ENCODE data around the gene NFASC. TPM values are rescaled to one million over a fixed set of nuclear protein-coding genes. Genes with fewer than 3 reads are reported as not detected.

Gene NFASC
- total and polyA plus RNA-seq, 9 of the 15 experiments (the other 6 are each of a cell fraction or from before 2014, with no cell fraction given) = 0.03 to 0.16 (median 0.06) TPM; not detected in 6

GRCh38 chr1:204971517-204972336 is 101.1 kb downstream of the NFASC start (continued):
- TF ChIP-seq PRDM10 (IDR thresholded peaks at IDR 0.05; ENCODE audit: partially characterized antibody) = no peak
- TF ChIP-seq WHSC1 (IDR thresholded peaks at IDR 0.05; ENCODE audit: low read length) = no peak
- TF ChIP-seq RBBP5 (IDR thresholded peaks at IDR 0.05; ENCODE audit: borderline replicate concordance, insufficient read depth, low read length, poor library complexity, severe bottlenecking) = no peak
- no peak for TF ChIP-seq RFX1 (IDR thresholded peaks at IDR 0.05)
- TF ChIP-seq RBM34 (IDR thresholded peaks at IDR 0.05; ENCODE audit: borderline replicate concordance, insufficient read depth, low read length) = no peak
- peak in 1 of 3 experiments; percentile 17; a peak in 1 of 6 replicates for TF ChIP-seq CTCF (IDR thresholded peaks at IDR 0.05 in 2 of 3, conservative IDR thresholded peaks at IDR 0.05 in 1 of 3; ENCODE audit: insufficient read depth in 2 of 3, low read depth in 1 of 3, low read length in 3 of 3)
- TF ChIP-seq, protein P1, sequence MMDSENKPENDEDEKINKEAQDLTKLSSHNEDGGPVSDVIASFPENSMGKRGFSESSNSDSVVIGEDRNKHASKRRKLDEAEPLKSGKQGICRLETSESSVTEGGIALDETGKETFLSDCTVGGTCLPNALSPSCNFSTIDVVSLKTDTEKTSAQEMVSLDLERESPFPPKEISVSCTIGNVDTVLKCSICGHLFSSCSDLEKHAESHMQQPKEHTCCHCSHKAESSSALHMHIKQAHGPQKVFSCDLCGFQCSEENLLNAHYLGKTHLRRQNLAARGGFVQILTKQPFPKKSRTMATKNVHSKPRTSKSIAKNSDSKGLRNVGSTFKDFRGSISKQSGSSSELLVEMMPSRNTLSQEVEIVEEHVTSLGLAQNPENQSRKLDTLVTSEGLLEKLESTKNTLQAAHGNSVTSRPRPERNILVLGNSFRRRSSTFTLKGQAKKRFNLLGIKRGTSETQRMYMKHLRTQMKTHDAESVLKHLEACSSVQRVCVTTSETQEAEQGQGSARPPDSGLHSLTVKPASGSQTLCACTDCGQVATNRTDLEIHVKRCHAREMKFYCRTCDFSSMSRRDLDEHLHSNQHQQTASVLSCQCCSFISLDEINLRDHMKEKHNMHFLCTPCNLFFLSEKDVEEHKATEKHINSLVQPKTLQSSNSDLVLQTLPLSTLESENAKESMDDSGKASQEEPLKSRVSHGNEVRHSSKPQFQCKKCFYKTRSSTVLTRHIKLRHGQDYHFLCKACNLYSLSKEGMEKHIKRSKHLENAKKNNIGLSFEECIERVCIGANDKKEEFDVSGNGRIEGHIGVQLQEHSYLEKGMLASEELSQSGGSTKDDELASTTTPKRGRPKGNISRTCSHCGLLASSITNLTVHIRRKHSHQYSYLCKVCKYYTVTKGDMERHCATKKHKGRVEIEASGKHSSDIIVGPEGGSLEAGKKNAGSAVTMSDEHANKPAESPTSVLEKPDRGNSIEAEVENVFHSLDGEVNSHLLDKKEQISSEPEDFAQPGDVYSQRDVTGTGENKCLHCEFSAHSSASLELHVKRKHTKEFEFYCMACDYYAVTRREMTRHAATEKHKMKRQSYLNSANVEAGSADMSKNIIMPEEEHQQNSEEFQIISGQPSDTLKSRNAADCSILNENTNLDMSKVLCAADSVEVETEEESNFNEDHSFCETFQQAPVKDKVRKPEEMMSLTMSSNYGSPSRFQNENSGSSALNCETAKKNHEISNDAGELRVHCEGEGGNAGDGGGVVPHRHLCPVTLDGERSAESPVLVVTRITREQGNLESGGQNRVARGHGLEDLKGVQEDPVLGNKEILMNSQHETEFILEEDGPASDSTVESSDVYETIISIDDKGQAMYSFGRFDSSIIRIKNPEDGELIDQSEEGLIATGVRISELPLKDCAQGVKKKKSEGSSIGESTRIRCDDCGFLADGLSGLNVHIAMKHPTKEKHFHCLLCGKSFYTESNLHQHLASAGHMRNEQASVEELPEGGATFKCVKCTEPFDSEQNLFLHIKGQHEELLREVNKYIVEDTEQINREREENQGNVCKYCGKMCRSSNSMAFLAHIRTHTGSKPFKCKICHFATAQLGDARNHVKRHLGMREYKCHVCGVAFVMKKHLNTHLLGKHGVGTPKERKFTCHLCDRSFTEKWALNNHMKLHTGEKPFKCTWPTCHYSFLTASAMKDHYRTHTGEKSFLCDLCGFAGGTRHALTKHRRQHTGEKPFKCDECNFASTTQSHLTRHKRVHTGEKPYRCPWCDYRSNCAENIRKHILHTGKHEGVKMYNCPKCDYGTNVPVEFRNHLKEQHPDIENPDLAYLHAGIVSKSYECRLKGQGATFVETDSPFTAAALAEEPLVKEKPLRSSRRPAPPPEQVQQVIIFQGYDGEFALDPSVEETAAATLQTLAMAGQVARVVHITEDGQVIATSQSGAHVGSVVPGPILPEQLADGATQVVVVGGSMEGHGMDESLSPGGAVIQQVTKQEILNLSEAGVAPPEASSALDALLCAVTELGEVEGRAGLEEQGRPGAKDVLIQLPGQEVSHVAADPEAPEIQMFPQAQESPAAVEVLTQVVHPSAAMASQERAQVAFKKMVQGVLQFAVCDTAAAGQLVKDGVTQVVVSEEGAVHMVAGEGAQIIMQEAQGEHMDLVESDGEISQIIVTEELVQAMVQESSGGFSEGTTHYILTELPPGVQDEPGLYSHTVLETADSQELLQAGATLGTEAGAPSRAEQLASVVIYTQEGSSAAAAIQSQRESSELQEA (IDR thresholded peaks at IDR 0.05; ENCODE audit: low read depth) = no peak
- 0 out of 2 replicates have a peak, but pooled peaks have one; percentile 35 for TF ChIP-seq BHLHE40 (IDR thresholded peaks at IDR 0.05; ENCODE audit: low read length)
- TF ChIP-seq PKNOX1 (IDR thresholded peaks at IDR 0.05) = peak; percentile 36; the same call in 1 of the 2 replicates
- no peak for TF ChIP-seq HDAC6 (IDR thresholded peaks at IDR 0.05; ENCODE audit: low read depth, low read length)

All from K562 (cell line).